GM23248 (cell line): ENCODE results near the gene PIP4P1.
"Not testable (repeated sequence)": the region's sequence is repeated elsewhere in the genome, so short reads cannot be mapped to it uniquely, and the experiment has no call there.

Experiments
- EZH2 ChIP-seq: fragments of 200-600 bp; sonication (generic); IDR thresholded peaks from 2 replicates; pipeline ENCODE4 v1.6.1; 2018; ENCODE audit warnings: antibody characterized with exemption, mild to moderate bottlenecking; ENCODE audit not compliant: insufficient read depth, poor library complexity, severe bottlenecking
- EZH2phosphoT487 ChIP-seq: fragments of 200-600 bp; sonication (generic); IDR thresholded peaks from 2 replicates; pipeline ENCODE4 v1.6.1; 2018; ENCODE audit warnings: antibody characterized with exemption, moderate library complexity, mild to moderate bottlenecking, low read depth; ENCODE audit not compliant: insufficient read depth

GRCh38 chr14:20507537-20507936, 46.3 kb upstream of the PIP4P1 start:
- not testable (repeated sequence) for TF ChIP-seq EZH2, EZH2phosphoT487
